ENCODE data around the gene MCTP1. TPM values are rescaled to one million over a fixed set of nuclear protein-coding genes. Genes with fewer than 3 reads are reported as not detected.

The MCTP1 gene
- total and polyA plus RNA-seq, 9 of the 15 experiments (the other 6 are each of a cell fraction or from before 2014, with no cell fraction given): 0.04 to 0.93 (median 0.06) TPM; not detected in 4

DNA sequence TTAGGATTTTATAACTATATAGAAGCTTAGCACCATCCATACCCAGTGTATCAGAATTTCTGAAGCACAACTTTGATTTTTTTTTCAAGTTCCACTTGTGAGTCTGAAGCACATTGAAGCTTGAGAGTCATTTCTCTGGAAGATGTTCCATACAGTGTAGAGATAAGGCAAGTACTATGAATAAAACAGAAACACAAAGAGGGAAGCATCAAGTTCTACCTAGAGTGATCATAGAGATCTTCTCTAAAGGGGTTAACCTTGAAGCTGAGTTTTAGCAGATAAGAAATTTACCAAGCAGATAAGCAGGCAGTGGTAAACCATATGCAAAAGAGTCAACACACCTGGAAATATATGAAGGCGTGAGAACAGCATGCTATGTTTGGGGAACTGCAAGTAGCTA is 125.3 kb downstream of the MCTP1 start (continued):
- TF ChIP-seq, protein P1, sequence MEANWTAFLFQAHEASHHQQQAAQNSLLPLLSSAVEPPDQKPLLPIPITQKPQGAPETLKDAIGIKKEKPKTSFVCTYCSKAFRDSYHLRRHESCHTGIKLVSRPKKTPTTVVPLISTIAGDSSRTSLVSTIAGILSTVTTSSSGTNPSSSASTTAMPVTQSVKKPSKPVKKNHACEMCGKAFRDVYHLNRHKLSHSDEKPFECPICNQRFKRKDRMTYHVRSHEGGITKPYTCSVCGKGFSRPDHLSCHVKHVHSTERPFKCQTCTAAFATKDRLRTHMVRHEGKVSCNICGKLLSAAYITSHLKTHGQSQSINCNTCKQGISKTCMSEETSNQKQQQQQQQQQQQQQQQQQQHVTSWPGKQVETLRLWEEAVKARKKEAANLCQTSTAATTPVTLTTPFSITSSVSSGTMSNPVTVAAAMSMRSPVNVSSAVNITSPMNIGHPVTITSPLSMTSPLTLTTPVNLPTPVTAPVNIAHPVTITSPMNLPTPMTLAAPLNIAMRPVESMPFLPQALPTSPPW (CRISPR knock-in tag; IDR thresholded peaks at IDR 0.05): no peak

DNA sequence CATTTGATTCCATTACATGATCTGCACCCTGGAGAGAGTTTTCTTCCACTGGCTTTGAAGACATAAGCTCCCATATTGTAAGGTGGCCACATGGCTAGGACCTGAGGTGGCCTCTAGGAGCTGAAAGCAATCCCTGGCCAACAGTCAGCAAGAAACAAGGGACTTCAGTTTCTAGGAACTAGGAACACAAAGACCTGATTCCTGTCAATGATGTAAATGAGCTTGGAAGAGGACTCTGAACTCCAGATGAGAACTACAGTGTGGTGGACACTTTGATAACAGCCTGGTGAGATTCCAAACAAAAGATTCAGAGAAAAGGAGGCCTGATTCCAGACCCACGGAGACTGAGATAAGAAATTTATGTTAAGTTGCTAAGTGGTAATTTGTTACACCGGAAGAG is 129.0 kb downstream of the MCTP1 start:
- no peak overlapping the region for H3K9ac ChIP-seq (ENCODE audit: insufficient read depth in 1 of 2, low read depth in 2 of 2, low read length in 2 of 2)
- in situ Hi-C loops (cut with MboI) (no loop called here), intact Hi-C loops (cut with micrococcal nuclease) (no loop called here)
- H3K27ac ChIP-seq (ENCODE audit: extremely low read depth, low read depth, low read length): no peak overlapping the region
- H3K4me2 ChIP-seq (ENCODE audit: insufficient read depth, low read length): no peak overlapping the region
- ChIA-PET CTCF (ENCODE audit: low intra/inter-chr PET ratio) (no interaction called here), POLR2A (interaction anchor here (1.1 kb wide), 1 partner anchor 10 kb away, joined by 3 read pairs; no protein-coding TSS in a partner anchor)
- no peaks in the 10 kb centered on the region for H3K36me3 ChIP-seq (ENCODE audit: control insufficient read depth, insufficient read depth, low read length)
- H3K9me1 ChIP-seq (ENCODE audit: control insufficient read depth, insufficient read depth, low read length): no peaks in the 10 kb centered on the region
- H3K9me3 ChIP-seq (replicated peaks; ENCODE audit: control insufficient read depth, insufficient read depth, low read depth, low read length): no peaks in the 10 kb centered on the region
- H2AFZ ChIP-seq (ENCODE audit: low read depth, low read length): no peak overlapping the region
- 4% methylated on average over 2 of the region's 2 CpGs for WGBS (ENCODE audit: insufficient coverage, low coverage, missing lambda C conversion rate)
- H4K20me1 ChIP-seq (replicated peaks; ENCODE audit: control insufficient read depth, insufficient read depth, low read length): no peaks in the 10 kb centered on the region
- no peaks in the 10 kb centered on the region for H3K4me1 ChIP-seq (replicated peaks in 1 of 2; ENCODE audit: control insufficient read depth in 2 of 2, insufficient read depth in 2 of 2, low read length in 2 of 2)
- no peaks in the 10 kb centered on the region for H3K79me2 ChIP-seq (ENCODE audit: control insufficient read depth, insufficient read depth, low read length)
- FAIRE-seq (no peak), DNase-seq (ENCODE audit: extremely low read depth in 1 of 4, low spot score in 3 of 4) (no peak), ATAC-seq (no peak)
- no TSS peak for BruUV-seq (replicated peaks)
- no peak overlapping the region for H3K4me3 ChIP-seq
- H3K27me3 ChIP-seq (ENCODE audit: control insufficient read depth in 2 of 2, insufficient read depth in 2 of 2, low read length in 2 of 2): no peaks in the 10 kb centered on the region
- TF ChIP-seq, protein P2, sequence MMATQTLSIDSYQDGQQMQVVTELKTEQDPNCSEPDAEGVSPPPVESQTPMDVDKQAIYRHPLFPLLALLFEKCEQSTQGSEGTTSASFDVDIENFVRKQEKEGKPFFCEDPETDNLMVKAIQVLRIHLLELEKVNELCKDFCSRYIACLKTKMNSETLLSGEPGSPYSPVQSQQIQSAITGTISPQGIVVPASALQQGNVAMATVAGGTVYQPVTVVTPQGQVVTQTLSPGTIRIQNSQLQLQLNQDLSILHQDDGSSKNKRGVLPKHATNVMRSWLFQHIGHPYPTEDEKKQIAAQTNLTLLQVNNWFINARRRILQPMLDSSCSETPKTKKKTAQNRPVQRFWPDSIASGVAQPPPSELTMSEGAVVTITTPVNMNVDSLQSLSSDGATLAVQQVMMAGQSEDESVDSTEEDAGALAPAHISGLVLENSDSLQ (IDR thresholded peaks at IDR 0.05): no peak
- TF ChIP-seq, protein P3, sequence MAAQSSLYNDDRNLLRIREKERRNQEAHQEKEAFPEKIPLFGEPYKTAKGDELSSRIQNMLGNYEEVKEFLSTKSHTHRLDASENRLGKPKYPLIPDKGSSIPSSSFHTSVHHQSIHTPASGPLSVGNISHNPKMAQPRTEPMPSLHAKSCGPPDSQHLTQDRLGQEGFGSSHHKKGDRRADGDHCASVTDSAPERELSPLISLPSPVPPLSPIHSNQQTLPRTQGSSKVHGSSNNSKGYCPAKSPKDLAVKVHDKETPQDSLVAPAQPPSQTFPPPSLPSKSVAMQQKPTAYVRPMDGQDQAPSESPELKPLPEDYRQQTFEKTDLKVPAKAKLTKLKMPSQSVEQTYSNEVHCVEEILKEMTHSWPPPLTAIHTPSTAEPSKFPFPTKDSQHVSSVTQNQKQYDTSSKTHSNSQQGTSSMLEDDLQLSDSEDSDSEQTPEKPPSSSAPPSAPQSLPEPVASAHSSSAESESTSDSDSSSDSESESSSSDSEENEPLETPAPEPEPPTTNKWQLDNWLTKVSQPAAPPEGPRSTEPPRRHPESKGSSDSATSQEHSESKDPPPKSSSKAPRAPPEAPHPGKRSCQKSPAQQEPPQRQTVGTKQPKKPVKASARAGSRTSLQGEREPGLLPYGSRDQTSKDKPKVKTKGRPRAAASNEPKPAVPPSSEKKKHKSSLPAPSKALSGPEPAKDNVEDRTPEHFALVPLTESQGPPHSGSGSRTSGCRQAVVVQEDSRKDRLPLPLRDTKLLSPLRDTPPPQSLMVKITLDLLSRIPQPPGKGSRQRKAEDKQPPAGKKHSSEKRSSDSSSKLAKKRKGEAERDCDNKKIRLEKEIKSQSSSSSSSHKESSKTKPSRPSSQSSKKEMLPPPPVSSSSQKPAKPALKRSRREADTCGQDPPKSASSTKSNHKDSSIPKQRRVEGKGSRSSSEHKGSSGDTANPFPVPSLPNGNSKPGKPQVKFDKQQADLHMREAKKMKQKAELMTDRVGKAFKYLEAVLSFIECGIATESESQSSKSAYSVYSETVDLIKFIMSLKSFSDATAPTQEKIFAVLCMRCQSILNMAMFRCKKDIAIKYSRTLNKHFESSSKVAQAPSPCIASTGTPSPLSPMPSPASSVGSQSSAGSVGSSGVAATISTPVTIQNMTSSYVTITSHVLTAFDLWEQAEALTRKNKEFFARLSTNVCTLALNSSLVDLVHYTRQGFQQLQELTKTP (IDR thresholded peaks at IDR 0.05; ENCODE audit: low read depth in 1 of 2, partially characterized antibody in 2 of 2): no peak
- TF ChIP-seq TCF7L2 (IDR thresholded peaks at IDR 0.05; ENCODE audit: low read depth, low read length): no peak
- no peak for TF ChIP-seq RCOR1 (IDR thresholded peaks at IDR 0.05; ENCODE audit: borderline replicate concordance in 1 of 2, low read depth in 2 of 2, low read length in 2 of 2)
- no peak for TF ChIP-seq PPARD (CRISPR knock-in tag; IDR thresholded peaks at IDR 0.05)
- TF ChIP-seq NCOR1 (IDR thresholded peaks at IDR 0.05): no peak
- TF ChIP-seq, protein P4, sequence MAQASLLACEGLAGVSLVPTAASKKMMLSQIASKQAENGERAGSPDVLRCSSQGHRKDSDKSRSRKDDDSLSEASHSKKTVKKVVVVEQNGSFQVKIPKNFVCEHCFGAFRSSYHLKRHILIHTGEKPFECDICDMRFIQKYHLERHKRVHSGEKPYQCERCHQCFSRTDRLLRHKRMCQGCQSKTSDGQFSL (CRISPR knock-in tag; IDR thresholded peaks at IDR 0.05): no peak
- TF ChIP-seq, protein P4 (tag; IDR thresholded peaks at IDR 0.05): no peak
- no peak for TF ChIP-seq ZBTB1 (CRISPR knock-in tag; IDR thresholded peaks at IDR 0.05; ENCODE audit: borderline replicate concordance, low read depth)
- no peak for TF ChIP-seq ZNF316 (IDR thresholded peaks at IDR 0.05)
